Neural cell (in vitro differentiated cells): ENCODE results near the gene UTP18.

ENCODE experiments used
- CTCF ChIP-seq: fragments of 450-650 bp; IDR thresholded peaks from 2 replicates; pipeline ENCODE4 v1.5.1; 2014; ENCODE audit warnings: antibody characterized with exemption, mild to moderate bottlenecking, moderate library complexity; ENCODE audit not compliant: poor library complexity, severe bottlenecking
- EP300 ChIP-seq: fragments of 450-650 bp; conservative IDR thresholded peaks from 2 replicates; pipeline ENCODE4 v1.6.1; 2014; ENCODE audit warnings: antibody characterized with exemption, mild to moderate bottlenecking, moderate library complexity; ENCODE audit not compliant: poor library complexity, severe bottlenecking
- EZH2 ChIP-seq: fragments of 200-600, 300-800 bp; shearing (Covaris generic), sonication (generic); IDR thresholded peaks from 2 replicates; pipeline ENCODE4 v1.6.1; 2014; ENCODE audit warnings: antibody characterized with exemption, low read length, borderline replicate concordance, mild to moderate bottlenecking; ENCODE audit not compliant: insufficient read depth, poor library complexity, severe bottlenecking
- MXI1 ChIP-seq: fragments of 450-650 bp; conservative IDR thresholded peaks from 2 replicates; pipeline ENCODE4 v1.6.1; 2014; ENCODE audit warnings: antibody characterized with exemption, mild to moderate bottlenecking; ENCODE audit not compliant: poor library complexity, severe bottlenecking
- POLR2AphosphoS5 ChIP-seq: IDR thresholded peaks from 2 replicates; pipeline ENCODE4 v1.6.1; 2012
- RAD21 ChIP-seq: fragments of 450-650 bp; conservative IDR thresholded peaks from 2 replicates; pipeline ENCODE4 v1.6.1; 2014; ENCODE audit warnings: antibody characterized with exemption, mild to moderate bottlenecking, moderate library complexity
- REST ChIP-seq: IDR thresholded peaks from 2 replicates; pipeline ENCODE4 v1.6.1; 2012; ENCODE audit warnings: borderline replicate concordance
- SMC3 ChIP-seq: fragments of 450-650 bp; conservative IDR thresholded peaks from 2 replicates; pipeline ENCODE4 v1.6.1; 2014; ENCODE audit warnings: antibody characterized with exemption, mild to moderate bottlenecking, moderate library complexity; ENCODE audit not compliant: poor library complexity
- TAF1 ChIP-seq: IDR thresholded peaks from 2 replicates; pipeline ENCODE4 v1.6.1; 2012; ENCODE audit warnings: low read depth

- TF ChIP-seq RAD21 (no peak), CTCF (no peak), POLR2AphosphoS5 (no peak), EP300 (no peak), EZH2 (no peak), TAF1 (no peak), REST (no peak), MXI1 (no peak), SMC3 (no peak)
Measured at GRCh38 chr17:51341457-51341856, 81.1 kb downstream of the UTP18 start.
